ENCODE data around the gene DGKB. TPM values are rescaled to one million over a fixed set of nuclear protein-coding genes. Genes with fewer than 3 reads are reported as not detected.

The DGKB gene
- under 0.01 TPM in 1 of 2 replicates, not detected in the other for total RNA-seq

GRCh38 chr7:14902589-14903067, at the start of gene DGKB:
TSS of gene DGKB (minus strand) at chr7:14902751.

